HAP-1 (cell line): ENCODE data around the gene SPAM1.
"Not testable (repeated sequence)": the region's sequence is repeated elsewhere in the genome, so short reads cannot be mapped to it uniquely, and the experiment has no call there.

Experiments
- DNase-seq, 2 experiments: peaks; one replicate each; pipeline ENCODE4 v3.0.0-alpha.2; 2016 to 2020; ENCODE audit warnings: low spot score in 2 of 2
- H3K27me3 ChIP-seq: fragments of 250-450 bp; sonication (Bioruptor Pico); 2 replicates; pipeline ENCODE4 v1.5.1; 2020; ENCODE audit warnings: low read depth, mild to moderate bottlenecking, moderate library complexity
- H3K36me3 ChIP-seq: fragments of 250-450 bp; sonication (Bioruptor Pico); replicated peaks from 2 replicates; pipeline ENCODE4 v1.5.1; 2020; ENCODE audit warnings: mild to moderate bottlenecking
- H3K4me1 ChIP-seq: fragments of 250-450 bp; sonication (Bioruptor Pico); 2 replicates; pipeline ENCODE4 v1.5.1; 2020; ENCODE audit warnings: mild to moderate bottlenecking
- H3K4me3 ChIP-seq: fragments of 250-450 bp; sonication (Bioruptor Pico); 2 replicates; pipeline ENCODE4 v1.5.1; 2020; ENCODE audit warnings: mild to moderate bottlenecking, moderate library complexity
- H3K9me3 ChIP-seq: fragments of 250-450 bp; sonication (Bioruptor Pico); 2 replicates; pipeline ENCODE4 v1.5.1; 2020; ENCODE audit warnings: mild to moderate bottlenecking, moderate library complexity
- in situ Hi-C: fragments of 300-500 bp; cut with MboI; formaldehyde crosslinking; loops from 3 replicates; pipeline ENCODE4 v1.14.3; 2020; ENCODE audit warnings: low sequenced_read_pairs, inconsistent platforms, mixed read lengths

The SPAM1 gene

GRCh38 chr7:123974326-123974908 lies 49.4 kb downstream of the SPAM1 start:
- no peak for DNase-seq
- H3K4me3 ChIP-seq = no peak overlapping the region
- no peaks in the 10 kb centered on the region for H3K4me1 ChIP-seq
- no peaks in the 10 kb centered on the region; the same call in 1 of the 2 replicates for H3K9me3 ChIP-seq
- H3K36me3 ChIP-seq = no peaks in the 10 kb centered on the region
- peaks cover 4% of the 10 kb centered on the region; the same call in 1 of the 2 replicates for H3K27me3 ChIP-seq
- in situ Hi-C loops = no loop called here

- Histone ChIP-seq H3K36me3 (no peaks in the 10 kb centered on the region), H3K4me1 (no peaks in the 10 kb centered on the region), H3K9me3 (no peaks in the 10 kb centered on the region; the same call in 1 of the 2 replicates), H3K27me3 (peaks cover 4% of the 10 kb centered on the region; the same call in 1 of the 2 replicates), H3K4me3 (no peak overlapping the region)
- DNase-seq = no peak
- in situ Hi-C loops = no loop called here
Measured at GRCh38 chr7:123975084-123975483, 50.0 kb downstream of the SPAM1 start.

GRCh38 chr7:123977081-123977480 lies 52.0 kb downstream of the SPAM1 start:
- no peak for DNase-seq
- Histone ChIP-seq H3K4me3 (no peak overlapping the region), H3K36me3 (no peaks in the 10 kb centered on the region), H3K9me3 (no peaks in the 10 kb centered on the region; the same call in 1 of the 2 replicates), H3K4me1 (no peaks in the 10 kb centered on the region), H3K27me3 (peaks cover 4% of the 10 kb centered on the region; the same call in 1 of the 2 replicates)
- in situ Hi-C loops = no loop called here

- no peaks in the 10 kb centered on the region for H3K36me3 ChIP-seq
- no peaks in the 10 kb centered on the region; the same call in 1 of the 2 replicates for H3K9me3 ChIP-seq
- no peaks in the 10 kb centered on the region for H3K4me1 ChIP-seq
- peaks cover 4% of the 10 kb centered on the region; the same call in 1 of the 2 replicates for H3K27me3 ChIP-seq
- H3K4me3 ChIP-seq = no peak overlapping the region
- no peak for DNase-seq
- in situ Hi-C loops = no loop called here
Measured at GRCh38 chr7:123979876-123980275, 54.8 kb downstream of the SPAM1 start.

DNA sequence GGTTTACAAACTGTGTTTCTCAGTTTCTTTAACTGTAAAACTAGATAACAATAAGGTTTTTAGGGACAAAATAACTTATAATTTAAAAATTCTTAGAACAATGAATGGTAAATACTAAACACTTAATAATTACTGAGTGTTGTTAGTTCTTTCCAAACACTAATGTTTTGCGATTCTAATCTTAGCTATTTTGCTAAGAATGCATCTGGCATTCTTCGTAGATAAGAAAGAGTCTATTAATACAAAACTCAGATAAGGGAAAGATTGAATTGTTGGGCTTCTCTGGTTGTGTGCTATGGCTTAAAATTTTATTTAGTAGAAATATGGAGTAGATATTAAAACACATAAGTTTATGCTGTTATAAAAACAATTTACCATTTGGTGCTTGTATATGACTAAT lies 62.4 kb downstream of the SPAM1 start:
- in situ Hi-C loops = no loop called here
- Histone ChIP-seq H3K4me1 (no peaks in the 10 kb centered on the region), H3K9me3 (no peaks in the 10 kb centered on the region), H3K27me3 (0 out of 2 replicates have a peak, but pooled peaks cover 2% of the 10 kb centered on the region), H3K36me3 (no peaks in the 10 kb centered on the region), H3K4me3 (no peak overlapping the region)
- no peak for DNase-seq

- Histone ChIP-seq H3K9me3 (no peaks in the 10 kb centered on the region), H3K27me3 (no peaks in the 10 kb centered on the region), H3K4me1 (peaks cover 18% of the 10 kb centered on the region), H3K36me3 (no peaks in the 10 kb centered on the region), H3K4me3 (no peak overlapping the region)
- in situ Hi-C loops = no loop called here
- no peak for DNase-seq
Measured at GRCh38 chr7:123992913-123993518, 68.0 kb downstream of the SPAM1 start.

- in situ Hi-C loops = no loop called here
- Histone ChIP-seq H3K9me3 (no peaks in the 10 kb centered on the region), H3K4me1 (peaks cover 18% of the 10 kb centered on the region), H3K4me3 (no peak overlapping the region), H3K36me3 (no peaks in the 10 kb centered on the region), H3K27me3 (no peaks in the 10 kb centered on the region)
- DNase-seq = no peak
Measured at GRCh38 chr7:123993996-123994395, 69.0 kb downstream of the SPAM1 start.

DNA sequence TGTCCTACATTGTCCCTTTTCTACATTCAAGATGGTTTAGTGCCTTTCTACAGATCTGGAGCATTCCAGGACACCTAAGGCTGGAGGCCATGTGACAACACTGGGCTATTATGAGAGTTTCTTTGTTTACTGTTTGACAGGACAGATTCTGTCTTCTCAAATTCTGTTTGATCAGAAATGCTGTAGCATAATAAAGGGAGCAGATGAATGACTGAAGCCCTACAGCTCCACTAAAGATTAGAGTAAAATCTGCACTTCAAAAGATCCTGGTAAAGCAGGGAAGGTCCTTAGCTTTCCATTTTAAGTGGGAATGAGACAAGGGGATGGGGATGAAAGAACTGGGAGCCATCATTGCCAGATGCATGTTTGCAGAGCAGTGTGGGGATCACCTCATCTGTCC lies 69.4 kb downstream of the SPAM1 start:
- H3K4me1 ChIP-seq = peaks cover 18% of the 10 kb centered on the region
- in situ Hi-C loops = no loop called here

DNA sequence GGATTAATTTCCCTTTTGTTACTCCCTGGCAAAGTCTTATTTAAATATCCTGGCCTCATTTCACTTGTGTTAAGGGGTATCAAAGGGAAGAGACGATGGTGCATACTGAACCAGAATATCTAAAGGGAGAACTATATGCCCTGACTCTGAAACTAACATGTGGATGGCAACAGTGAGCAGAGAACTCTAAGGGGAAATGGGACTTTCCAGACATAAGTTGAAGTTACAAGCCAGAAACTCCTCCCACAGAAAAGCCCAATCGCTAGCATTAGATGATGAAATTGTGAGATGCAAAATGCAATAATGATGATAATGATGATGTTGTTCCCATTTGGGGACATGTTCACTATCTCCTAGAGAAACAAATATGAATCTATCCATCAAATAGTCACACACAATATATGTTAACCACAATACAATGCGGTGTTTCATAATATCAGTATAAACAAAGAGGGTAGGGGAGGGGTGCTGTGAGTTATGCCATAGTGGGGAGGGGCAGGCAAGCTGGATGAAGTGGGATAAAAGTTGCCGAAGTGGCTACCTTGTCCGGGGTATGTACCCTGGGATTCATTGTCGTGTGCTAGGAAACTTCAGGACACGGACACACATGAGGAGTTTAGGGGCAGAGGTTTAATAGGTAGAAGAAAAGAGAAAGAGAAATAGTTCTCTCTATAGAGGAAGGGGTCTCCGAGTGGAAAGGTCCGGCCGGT lies 70.7 kb downstream of the SPAM1 start:
- H3K4me1 ChIP-seq = peaks cover 18% of the 10 kb centered on the region
- in situ Hi-C loops = no loop called here
- H3K4me3 ChIP-seq = no peak overlapping the region
- no peak for DNase-seq
- no peaks in the 10 kb centered on the region for H3K36me3 ChIP-seq
- no peaks in the 10 kb centered on the region for H3K9me3 ChIP-seq
- H3K27me3 ChIP-seq = no peaks in the 10 kb centered on the region

More for the DNA sequence above, 69.4 kb downstream of the SPAM1 start:
- no peaks in the 10 kb centered on the region for H3K36me3 ChIP-seq
- no peaks in the 10 kb centered on the region for H3K27me3 ChIP-seq
- no peaks in the 10 kb centered on the region for H3K9me3 ChIP-seq
- H3K4me3 ChIP-seq = no peak overlapping the region
- DNase-seq = peak; percentile 52 to 95

GRCh38 chr7:123996327-123996625 lies 71.2 kb downstream of the SPAM1 start:
- H3K27me3 ChIP-seq = no peaks in the 10 kb centered on the region
- in situ Hi-C loops = no loop called here

GRCh38 chr7:123998921-123999320 lies 73.9 kb downstream of the SPAM1 start:
- Histone ChIP-seq H3K4me1 (peaks cover 17% of the 10 kb centered on the region), H3K4me3 (no peak overlapping the region), H3K36me3 (no peaks in the 10 kb centered on the region), H3K9me3 (no peaks in the 10 kb centered on the region), H3K27me3 (no peaks in the 10 kb centered on the region)
- DNase-seq = no peak
- in situ Hi-C loops = no loop called here

More at GRCh38 chr7:123996327-123996625, 71.2 kb downstream of the SPAM1 start:
- peaks cover 18% of the 10 kb centered on the region for H3K4me1 ChIP-seq
- no peak overlapping the region for H3K4me3 ChIP-seq
- no peaks in the 10 kb centered on the region for H3K9me3 ChIP-seq
- DNase-seq = no peak
- H3K36me3 ChIP-seq = no peaks in the 10 kb centered on the region

DNA sequence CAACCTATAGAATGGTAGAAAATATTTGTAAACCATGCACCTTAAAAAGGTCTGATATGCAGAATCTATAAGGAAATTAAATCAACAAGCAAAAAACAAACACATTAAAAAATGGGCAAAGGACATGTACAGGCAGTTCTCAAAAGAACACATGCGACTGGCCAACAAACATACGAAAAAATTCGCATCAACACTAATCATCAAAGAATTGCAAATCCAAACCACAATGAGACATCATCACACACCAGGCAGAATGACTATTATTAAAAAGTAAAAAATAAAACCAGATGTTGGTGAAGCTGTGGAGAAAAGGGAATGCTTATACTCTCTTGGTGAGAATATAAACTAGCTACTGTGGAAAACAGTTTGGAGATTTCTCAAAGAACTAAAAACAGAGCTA lies 74.7 kb downstream of the SPAM1 start:
- H3K4me3 ChIP-seq = no peak overlapping the region
- H3K27me3 ChIP-seq = no peaks in the 10 kb centered on the region
- in situ Hi-C loops = no loop called here
- no peak for DNase-seq
- no peaks in the 10 kb centered on the region for H3K36me3 ChIP-seq
- H3K9me3 ChIP-seq = no peaks in the 10 kb centered on the region
- peaks cover 12% of the 10 kb centered on the region for H3K4me1 ChIP-seq

- H3K4me3 ChIP-seq, H3K9me3 ChIP-seq, DNase-seq, H3K36me3 ChIP-seq, in situ Hi-C loops, H3K4me1 ChIP-seq, H3K27me3 ChIP-seq: not testable (repeated sequence)
Measured at GRCh38 chr7:124008296-124008695, 83.3 kb downstream of the SPAM1 start.

GRCh38 chr7:124009321-124009720 lies 84.3 kb downstream of the SPAM1 start:
- in situ Hi-C loops = no loop called here

More at GRCh38 chr7:124009321-124009720, 84.3 kb downstream of the SPAM1 start:
- no peak for DNase-seq
- Histone ChIP-seq H3K36me3 (no peaks in the 10 kb centered on the region), H3K4me1 (no peaks in the 10 kb centered on the region), H3K4me3 (no peak overlapping the region), H3K9me3 (no peaks in the 10 kb centered on the region), H3K27me3 (no peaks in the 10 kb centered on the region)
